ENCODE results near the gene SNX25.

SNX25 gene

DNA sequence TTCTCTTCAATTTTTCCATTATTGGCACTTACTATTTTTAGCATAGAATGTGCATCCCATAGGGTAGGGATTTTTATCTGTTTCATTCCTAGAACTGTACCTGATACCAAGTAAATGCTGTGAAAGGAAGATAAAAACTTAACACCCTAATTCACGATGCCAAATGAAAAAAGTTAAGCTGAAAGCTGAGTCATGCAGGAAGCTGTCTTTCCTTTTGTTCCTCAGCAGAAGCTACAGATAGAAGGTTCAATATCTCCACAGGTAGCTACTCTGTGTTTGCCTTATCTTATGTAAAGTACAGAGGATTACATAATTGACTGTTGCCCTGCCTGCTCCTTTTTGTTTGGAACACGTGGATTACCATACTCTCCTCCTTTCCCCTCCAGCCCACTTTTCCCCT, 109.3 kb downstream of the SNX25 start:
- TF ChIP-seq POLR2AphosphoS5 (IDR thresholded peaks at IDR 0.05; ENCODE audit: low read depth, low read length) (no peak), TAF1 (IDR thresholded peaks at IDR 0.05; ENCODE audit: borderline replicate concordance, insufficient read depth, low read length) (no peak), SIN3A (IDR thresholded peaks at IDR 0.05; ENCODE audit: borderline replicate concordance, insufficient read depth, low read length) (no peak)
- TF ChIP-seq, protein P1, sequence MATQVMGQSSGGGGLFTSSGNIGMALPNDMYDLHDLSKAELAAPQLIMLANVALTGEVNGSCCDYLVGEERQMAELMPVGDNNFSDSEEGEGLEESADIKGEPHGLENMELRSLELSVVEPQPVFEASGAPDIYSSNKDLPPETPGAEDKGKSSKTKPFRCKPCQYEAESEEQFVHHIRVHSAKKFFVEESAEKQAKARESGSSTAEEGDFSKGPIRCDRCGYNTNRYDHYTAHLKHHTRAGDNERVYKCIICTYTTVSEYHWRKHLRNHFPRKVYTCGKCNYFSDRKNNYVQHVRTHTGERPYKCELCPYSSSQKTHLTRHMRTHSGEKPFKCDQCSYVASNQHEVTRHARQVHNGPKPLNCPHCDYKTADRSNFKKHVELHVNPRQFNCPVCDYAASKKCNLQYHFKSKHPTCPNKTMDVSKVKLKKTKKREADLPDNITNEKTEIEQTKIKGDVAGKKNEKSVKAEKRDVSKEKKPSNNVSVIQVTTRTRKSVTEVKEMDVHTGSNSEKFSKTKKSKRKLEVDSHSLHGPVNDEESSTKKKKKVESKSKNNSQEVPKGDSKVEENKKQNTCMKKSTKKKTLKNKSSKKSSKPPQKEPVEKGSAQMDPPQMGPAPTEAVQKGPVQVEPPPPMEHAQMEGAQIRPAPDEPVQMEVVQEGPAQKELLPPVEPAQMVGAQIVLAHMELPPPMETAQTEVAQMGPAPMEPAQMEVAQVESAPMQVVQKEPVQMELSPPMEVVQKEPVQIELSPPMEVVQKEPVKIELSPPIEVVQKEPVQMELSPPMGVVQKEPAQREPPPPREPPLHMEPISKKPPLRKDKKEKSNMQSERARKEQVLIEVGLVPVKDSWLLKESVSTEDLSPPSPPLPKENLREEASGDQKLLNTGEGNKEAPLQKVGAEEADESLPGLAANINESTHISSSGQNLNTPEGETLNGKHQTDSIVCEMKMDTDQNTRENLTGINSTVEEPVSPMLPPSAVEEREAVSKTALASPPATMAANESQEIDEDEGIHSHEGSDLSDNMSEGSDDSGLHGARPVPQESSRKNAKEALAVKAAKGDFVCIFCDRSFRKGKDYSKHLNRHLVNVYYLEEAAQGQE (IDR thresholded peaks at IDR 0.05; ENCODE audit: insufficient read depth in 1 of 2, low read depth in 2 of 2, low read length in 2 of 2), result no peak

DNA sequence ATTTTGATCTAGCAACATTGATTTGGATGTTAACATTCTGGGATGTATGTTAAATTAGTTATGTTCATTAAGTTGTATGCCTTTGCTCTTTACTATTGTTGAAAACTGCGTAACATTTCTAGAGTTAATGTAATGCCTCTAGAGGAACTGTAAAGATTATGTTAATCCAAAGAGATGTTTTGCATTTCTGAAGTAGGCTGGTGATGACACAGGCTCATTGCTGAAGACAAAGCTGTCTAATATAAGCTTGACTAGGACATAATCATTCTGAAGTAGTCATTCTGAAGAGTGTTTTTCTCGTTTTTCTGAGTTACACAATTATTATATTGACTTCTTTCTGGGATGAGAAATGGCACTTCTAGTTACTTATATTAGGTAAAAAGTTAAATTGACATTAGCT, 113.4 kb downstream of the SNX25 start:
- TF ChIP-seq, protein P1 (IDR thresholded peaks at IDR 0.05; ENCODE audit: insufficient read depth in 1 of 2, low read depth in 2 of 2, low read length in 2 of 2), result no peak
- no peak for TF ChIP-seq SIN3A (IDR thresholded peaks at IDR 0.05; ENCODE audit: borderline replicate concordance, insufficient read depth, low read length)

DNA sequence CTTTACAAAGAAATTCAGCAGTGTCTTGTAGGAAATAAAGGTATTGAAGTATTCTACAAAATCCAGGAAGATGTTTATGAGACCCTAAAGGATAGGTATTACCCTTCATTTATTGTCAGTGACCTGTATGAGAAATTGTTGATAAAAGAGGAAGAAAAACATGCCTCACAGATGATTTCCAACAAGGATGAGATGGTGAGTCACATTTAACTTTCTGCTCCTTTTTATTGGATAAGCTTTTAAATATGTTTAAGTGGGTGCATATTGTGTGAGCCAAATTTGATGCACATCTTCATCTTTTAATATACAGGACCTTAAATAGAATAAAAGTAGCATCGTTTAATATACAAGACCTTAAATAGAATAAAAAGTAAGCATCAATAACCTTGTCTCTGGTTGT, 114.2 kb downstream of the SNX25 start:
- TF ChIP-seq TAF1 (IDR thresholded peaks at IDR 0.05; ENCODE audit: borderline replicate concordance, insufficient read depth, low read length) (no peak), SIN3A (IDR thresholded peaks at IDR 0.05; ENCODE audit: borderline replicate concordance, insufficient read depth, low read length) (no peak), POLR2AphosphoS5 (IDR thresholded peaks at IDR 0.05; ENCODE audit: low read depth, low read length) (no peak), FOXP2 (optimal IDR thresholded peaks at IDR 0.05; ENCODE audit: borderline replicate concordance, extremely low read depth, extremely low read length, insufficient read depth) (no peak)
- TF ChIP-seq, protein P1 (IDR thresholded peaks at IDR 0.05; ENCODE audit: insufficient read depth in 1 of 2, low read depth in 2 of 2, low read length in 2 of 2), result no peak

DNA sequence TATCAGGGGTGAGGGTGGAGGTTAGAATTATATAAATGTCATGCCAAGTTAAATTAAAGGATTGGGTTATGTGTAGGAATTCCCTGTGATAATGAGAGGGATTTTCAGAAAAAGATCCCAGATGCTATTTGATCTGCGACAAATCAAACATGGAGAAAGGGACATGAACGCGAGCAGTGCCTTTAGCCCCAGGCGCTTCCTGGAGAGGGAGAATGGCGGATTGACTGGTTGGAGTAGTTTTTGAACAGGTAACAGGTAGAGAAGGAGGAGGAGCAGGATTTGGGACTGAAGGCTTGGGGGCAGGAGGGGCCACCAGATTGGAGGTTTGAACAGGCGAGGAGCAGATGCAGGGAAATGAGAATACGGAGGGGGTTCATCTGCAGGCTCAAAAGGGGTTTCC, 119.2 kb downstream of the SNX25 start:
- TF ChIP-seq, protein P1 (IDR thresholded peaks at IDR 0.05; ENCODE audit: insufficient read depth in 1 of 2, low read depth in 2 of 2, low read length in 2 of 2), result no peak
- no peak for TF ChIP-seq TAF1 (IDR thresholded peaks at IDR 0.05; ENCODE audit: borderline replicate concordance, insufficient read depth, low read length)
- no peak for TF ChIP-seq FOXP2 (optimal IDR thresholded peaks at IDR 0.05; ENCODE audit: borderline replicate concordance, extremely low read depth, extremely low read length, insufficient read depth)
- no peak for TF ChIP-seq POLR2AphosphoS5 (IDR thresholded peaks at IDR 0.05; ENCODE audit: low read depth, low read length)
- TF ChIP-seq SIN3A (IDR thresholded peaks at IDR 0.05; ENCODE audit: borderline replicate concordance, insufficient read depth, low read length), result no peak
